Fibroblast of peridontal ligament (primary cell): ENCODE results near the gene ATP6V1F.
A peak's percentile ranks its signal among the peaks of the same experiment; 100 is the strongest.

ENCODE experiments used
- DNase-seq: peaks from one replicate; pipeline ENCODE4 v3.0.0-alpha.2; 2010; ENCODE audit errors: extremely low read depth

Gene ATP6V1F

GRCh38 chr7:128862571-128863432 lies at the start of gene ATP6V1F:
TSS of gene ATP6V1F (plus strand) at chr7:128862856. CDS start at chr7:128862905, 49 bp downstream.
- peak; percentile 96 for DNase-seq

- DNase-seq: no peak
Measured at GRCh38 chr7:128814499-128814898, 48.2 kb upstream of the ATP6V1F start.

- no peak for DNase-seq
Measured at GRCh38 chr7:128815289-128815942, 47.2 kb upstream of the ATP6V1F start.

- no peak for DNase-seq
Measured at GRCh38 chr7:128818694-128819093, 44.0 kb upstream of the ATP6V1F start.

GRCh38 chr7:128821724-128822123 lies 40.9 kb upstream of the ATP6V1F start:
- no peak for DNase-seq

GRCh38 chr7:128826512-128826911 lies 36.1 kb upstream of the ATP6V1F start:
- DNase-seq: no peak

GRCh38 chr7:128826916-128827247 lies 35.8 kb upstream of the ATP6V1F start:
- DNase-seq: no peak

- DNase-seq: peak; percentile 93
Measured at GRCh38 chr7:128827248-128827958, 35.3 kb upstream of the ATP6V1F start.

GRCh38 chr7:128827971-128828711 lies 34.5 kb upstream of the ATP6V1F start:
- DNase-seq: peak; percentile 62

GRCh38 chr7:128829391-128830166 lies 33.1 kb upstream of the ATP6V1F start:
- DNase-seq: peak; percentile 23

- DNase-seq: peak; percentile 52
Measured at GRCh38 chr7:128830231-128831177, 32.2 kb upstream of the ATP6V1F start, which contains the start of gene FLNC. TSS of gene FLNC (plus strand) at chr7:128830406. CDS start at chr7:128830638, 232 bp downstream.

- DNase-seq: peak; percentile 54
Measured at GRCh38 chr7:128831178-128831993, 31.3 kb upstream of the ATP6V1F start.

- DNase-seq: no peak
Measured at GRCh38 chr7:128831994-128832879, 30.4 kb upstream of the ATP6V1F start.

- no peak for DNase-seq
Measured at GRCh38 chr7:128832880-128833147, 29.8 kb upstream of the ATP6V1F start.

GRCh38 chr7:128833148-128833945 lies 29.3 kb upstream of the ATP6V1F start:
- peak; percentile 88 for DNase-seq

GRCh38 chr7:128833946-128834325 lies 28.7 kb upstream of the ATP6V1F start:
- peak; percentile 60 for DNase-seq

GRCh38 chr7:128835231-128835751 lies 27.4 kb upstream of the ATP6V1F start:
- no peak for DNase-seq
